Measurements from ENCODE around the gene LIN7B.
A peak's percentile ranks its signal among the peaks of the same experiment; 100 is the strongest.
"Not testable (repeated sequence)": the region's sequence is repeated elsewhere in the genome, so short reads cannot be mapped to it uniquely, and the experiment has no call there.

Gene LIN7B

GRCh38 chr19:49145573-49146407, 31.6 kb downstream of the LIN7B start:
- peak; percentile 80 for DNase-seq (ENCODE audit: low spot score)

GRCh38 chr19:49146408-49146770, 32.2 kb downstream of the LIN7B start:
- not testable (repeated sequence) for DNase-seq (ENCODE audit: low spot score)

- no peak for DNase-seq (ENCODE audit: low spot score)
Measured at GRCh38 chr19:49148044-49148682, 34.0 kb downstream of the LIN7B start.

GRCh38 chr19:49148784-49149651, 34.8 kb downstream of the LIN7B start:
- DNase-seq (ENCODE audit: low spot score) = peak; percentile 96

GRCh38 chr19:49149652-49150105, 35.5 kb downstream of the LIN7B start:
- peak; percentile 72 for DNase-seq (ENCODE audit: low spot score)

GRCh38 chr19:49150106-49150943, 36.2 kb downstream of the LIN7B start:
- DNase-seq (ENCODE audit: low spot score) = peak; percentile 71

GRCh38 chr19:49150944-49151243, 36.7 kb downstream of the LIN7B start:
- no peak for DNase-seq (ENCODE audit: low spot score)

- DNase-seq (ENCODE audit: low spot score) = peak; percentile 42
Measured at GRCh38 chr19:49151267-49152118, 37.3 kb downstream of the LIN7B start.

- DNase-seq (ENCODE audit: low spot score) = no peak
Measured at GRCh38 chr19:49152119-49152550, 38.0 kb downstream of the LIN7B start.

- DNase-seq (ENCODE audit: low spot score) = no peak
Measured at GRCh38 chr19:49153167-49153809, 39.1 kb downstream of the LIN7B start.

GRCh38 chr19:49154279-49154678, 40.1 kb downstream of the LIN7B start:
- DNase-seq (ENCODE audit: low spot score) = no peak

GRCh38 chr19:49155005-49155819, 41.0 kb downstream of the LIN7B start, which contains the start of gene HRC:
HRC (minus strand) TSS chr19:49155396; CDS start chr19:49155237, 159 bp downstream.
- DNase-seq (ENCODE audit: low spot score) = no peak

GRCh38 chr19:49155820-49156346, 41.7 kb downstream of the LIN7B start:
- DNase-seq (ENCODE audit: low spot score) = no peak

- DNase-seq (ENCODE audit: low spot score) = peak; percentile 91
Measured at GRCh38 chr19:49157445-49158224, 43.5 kb downstream of the LIN7B start, which contains the start of gene TRPM4. TRPM4 (plus strand) TSS chr19:49157792; CDS start chr19:49157867, 75 bp downstream.

GRCh38 chr19:49160450-49161189, 46.5 kb downstream of the LIN7B start:
- no peak for DNase-seq (ENCODE audit: low spot score)

GRCh38 chr19:49161987-49162386, 47.8 kb downstream of the LIN7B start:
- no peak for DNase-seq (ENCODE audit: low spot score)

- DNase-seq (ENCODE audit: low spot score) = no peak
Measured at GRCh38 chr19:49165111-49165750, 51.1 kb downstream of the LIN7B start.

Data from AG08395 (cell line).